Bronchial epithelial cell (primary cell): ENCODE measurements around the gene TAF4B. TPM values are rescaled to one million over a fixed set of nuclear protein-coding genes. Genes with fewer than 3 reads are reported as not detected.
"Not testable (repeated sequence)": the region's sequence is repeated elsewhere in the genome, so short reads cannot be mapped to it uniquely, and the experiment has no call there.

Experiments
- DNase-seq: peaks from one replicate; pipeline ENCODE4 v3.0.0-alpha.2; 2010; ENCODE audit warnings: low read depth
- FAIRE-seq: peaks from 2 replicates; lab custom pipeline; 2011; peaks lifted over from hg19 to GRCh38; lab: Jason Lieb, UNC
- H3K27me3 ChIP-seq: 2 replicates; pipeline ENCODE4 v1.5.1; 2011; ENCODE audit warnings: low read length; ENCODE audit not compliant: control insufficient read depth, insufficient read depth
- H3K36me3 ChIP-seq: 2 replicates; pipeline ENCODE4 v1.5.1; 2011; ENCODE audit warnings: low read length; ENCODE audit not compliant: control insufficient read depth, insufficient read depth
- H3K4me3 ChIP-seq: 2 replicates; pipeline ENCODE4 v1.5.1; 2011; ENCODE audit warnings: mild to moderate bottlenecking, low read depth, low read length, control low read depth
- total RNA-seq: library from RNA; depleted of rRNA; stranded (reverse); fragments of >200 nt; gene quantifications from 2 replicates; pipeline ENCODE4 v1.2.1, GENCODE V29; 2014
- TF ChIP-seq, protein P1 (sequence below): IDR thresholded peaks from 2 replicates; pipeline ENCODE4 v1.5.1; 2011; ENCODE audit warnings: mild to moderate bottlenecking, moderate library complexity, low read length, control low read depth, inconsistent platforms; ENCODE audit not compliant: insufficient read depth, severe bottlenecking

The TAF4B gene
- total RNA-seq, 1 donor from 2014 or later = 6.6 TPM

DNA sequence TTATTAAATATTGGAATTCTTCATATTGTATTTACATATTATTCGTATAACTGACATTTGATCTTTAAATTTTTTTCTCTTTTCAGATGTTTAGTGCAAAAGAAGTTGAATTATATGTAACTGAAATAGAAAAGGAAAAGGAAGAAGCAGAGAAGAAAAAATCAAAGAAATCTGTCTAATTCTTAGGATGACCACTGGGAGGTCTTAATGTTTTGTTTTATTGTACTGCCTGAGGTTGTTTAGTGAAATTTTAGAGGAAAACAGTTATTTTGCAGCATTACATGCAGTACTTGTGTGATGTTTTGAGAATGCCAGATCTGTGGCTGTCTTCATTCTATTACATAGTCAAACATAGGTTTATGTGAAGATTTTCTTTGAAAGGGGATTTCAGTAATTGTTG, 34.0 kb upstream of the TAF4B start:
- no peak overlapping the region for H3K4me3 ChIP-seq
- no peaks in the 10 kb centered on the region for H3K27me3 ChIP-seq
- H3K36me3 ChIP-seq = no peaks in the 10 kb centered on the region
- no peak for DNase-seq
- TF ChIP-seq, protein P1, sequence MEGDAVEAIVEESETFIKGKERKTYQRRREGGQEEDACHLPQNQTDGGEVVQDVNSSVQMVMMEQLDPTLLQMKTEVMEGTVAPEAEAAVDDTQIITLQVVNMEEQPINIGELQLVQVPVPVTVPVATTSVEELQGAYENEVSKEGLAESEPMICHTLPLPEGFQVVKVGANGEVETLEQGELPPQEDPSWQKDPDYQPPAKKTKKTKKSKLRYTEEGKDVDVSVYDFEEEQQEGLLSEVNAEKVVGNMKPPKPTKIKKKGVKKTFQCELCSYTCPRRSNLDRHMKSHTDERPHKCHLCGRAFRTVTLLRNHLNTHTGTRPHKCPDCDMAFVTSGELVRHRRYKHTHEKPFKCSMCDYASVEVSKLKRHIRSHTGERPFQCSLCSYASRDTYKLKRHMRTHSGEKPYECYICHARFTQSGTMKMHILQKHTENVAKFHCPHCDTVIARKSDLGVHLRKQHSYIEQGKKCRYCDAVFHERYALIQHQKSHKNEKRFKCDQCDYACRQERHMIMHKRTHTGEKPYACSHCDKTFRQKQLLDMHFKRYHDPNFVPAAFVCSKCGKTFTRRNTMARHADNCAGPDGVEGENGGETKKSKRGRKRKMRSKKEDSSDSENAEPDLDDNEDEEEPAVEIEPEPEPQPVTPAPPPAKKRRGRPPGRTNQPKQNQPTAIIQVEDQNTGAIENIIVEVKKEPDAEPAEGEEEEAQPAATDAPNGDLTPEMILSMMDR = no peak
- FAIRE-seq = no peak

DNA sequence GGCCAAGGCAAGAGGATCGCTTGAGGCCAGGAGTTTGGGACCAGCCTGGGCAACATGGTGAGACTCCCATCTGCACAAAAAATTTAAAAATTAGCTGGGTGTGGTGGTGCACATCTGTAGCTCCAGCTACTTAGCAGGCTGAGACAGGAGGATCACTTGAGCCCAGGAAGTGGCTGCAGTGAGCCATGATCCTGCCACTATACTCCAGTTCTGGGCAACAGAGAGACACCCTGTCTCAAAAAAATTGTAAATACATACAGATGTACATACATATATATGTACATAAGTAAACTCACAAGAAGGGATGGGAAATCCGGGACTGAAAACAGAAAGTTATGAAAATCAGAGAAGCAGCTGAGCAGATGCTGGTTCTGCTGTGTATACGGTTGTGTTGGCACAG, 29.6 kb upstream of the TAF4B start:
- no peaks in the 10 kb centered on the region for H3K27me3 ChIP-seq
- DNase-seq = no peak
- TF ChIP-seq, protein P1 = no peak
- H3K4me3 ChIP-seq = no peak overlapping the region
- H3K36me3 ChIP-seq = no peaks in the 10 kb centered on the region
- FAIRE-seq = no peak

DNA sequence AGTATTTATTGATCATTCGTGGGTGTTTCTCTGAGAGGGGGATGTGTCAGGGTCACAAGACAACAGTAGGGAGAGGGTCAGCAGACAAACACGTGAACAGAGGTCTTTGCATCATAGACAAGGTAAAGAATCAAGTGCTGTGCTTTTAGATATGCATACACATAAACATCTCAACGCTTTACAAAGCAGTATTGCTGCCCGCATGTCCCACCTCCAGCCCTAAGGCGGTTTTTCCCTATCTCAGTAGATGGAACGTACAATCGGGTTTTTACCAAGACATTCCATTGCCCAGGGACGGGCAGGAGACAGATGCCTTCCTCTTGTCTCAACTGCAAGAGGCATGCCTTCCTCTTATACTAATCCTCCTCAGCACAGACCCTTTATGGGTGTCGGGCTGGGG, 24.2 kb upstream of the TAF4B start:
- not testable (repeated sequence) for FAIRE-seq, H3K27me3 ChIP-seq

DNA sequence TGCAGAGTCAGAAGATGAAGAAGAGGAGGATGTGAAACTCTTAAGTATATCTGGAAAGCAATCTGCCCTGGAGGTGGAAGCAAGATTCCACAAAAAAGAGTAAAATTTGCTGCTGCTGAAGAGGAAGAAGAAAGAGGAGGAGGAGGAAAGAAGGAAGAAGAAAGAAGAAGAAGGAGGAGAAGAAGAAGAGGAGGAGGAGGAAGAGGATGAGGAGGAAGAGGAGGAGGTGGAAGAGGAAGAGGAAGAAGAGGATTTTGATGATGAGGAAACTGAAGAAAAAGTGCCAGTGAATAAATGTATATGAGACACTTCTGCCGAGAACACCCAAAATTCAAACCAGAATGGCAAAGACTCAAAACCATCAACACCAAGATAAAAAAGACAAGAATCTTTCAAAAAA, 20.9 kb upstream of the TAF4B start:
- Histone ChIP-seq H3K27me3 (no peaks in the 10 kb centered on the region), H3K4me3 (no peak overlapping the region), H3K36me3 (no peaks in the 10 kb centered on the region)
- no peak for DNase-seq
- no peak for FAIRE-seq
- TF ChIP-seq, protein P1 = no peak

More for the DNA sequence above, 24.2 kb upstream of the TAF4B start:
- DNase-seq, H3K4me3 ChIP-seq, H3K36me3 ChIP-seq: not testable (repeated sequence)

DNA sequence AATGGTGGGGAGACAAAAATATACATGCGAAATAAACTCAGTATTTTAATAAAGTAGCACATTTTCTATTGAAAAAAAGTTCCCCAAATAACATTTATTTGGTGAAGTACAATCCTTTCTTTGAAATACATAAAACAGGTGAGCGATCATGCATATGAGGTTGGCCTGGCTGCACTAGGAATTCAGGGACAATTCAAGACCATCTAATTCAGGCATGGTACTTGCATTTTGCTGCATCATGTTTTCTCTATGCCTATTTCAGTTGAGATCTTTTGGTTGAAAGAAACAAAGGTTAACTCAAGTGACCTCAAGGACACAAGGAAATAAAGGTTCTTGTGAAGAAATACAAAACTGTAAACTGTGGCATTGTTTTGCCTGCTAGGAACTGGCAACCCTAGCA, 19.8 kb upstream of the TAF4B start:
- Histone ChIP-seq H3K4me3 (no peak overlapping the region), H3K36me3 (no peaks in the 10 kb centered on the region), H3K27me3 (no peaks in the 10 kb centered on the region)
- TF ChIP-seq, protein P1 = no peak
- no peak for FAIRE-seq
- no peak for DNase-seq

DNA sequence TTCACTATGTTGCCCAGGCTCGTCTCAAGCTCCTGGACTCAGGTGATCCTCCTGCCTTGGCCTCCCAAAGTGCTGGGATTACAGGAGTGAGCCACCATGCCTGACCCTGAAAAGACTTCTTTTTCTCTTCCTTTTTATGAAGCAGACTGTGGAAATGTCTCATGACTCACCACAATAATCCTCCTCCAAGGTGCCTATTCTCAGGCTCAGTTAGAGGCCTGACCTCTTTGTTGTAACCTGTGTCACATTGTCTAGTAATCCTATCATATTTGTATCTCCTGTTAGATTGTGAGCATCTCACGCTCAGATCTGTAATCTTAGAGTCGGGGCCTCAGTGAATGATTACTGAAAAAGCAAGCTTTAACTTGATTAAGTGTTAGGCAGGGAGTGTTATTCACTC, 18.3 kb upstream of the TAF4B start:
- peak; percentile 25 for DNase-seq
- H3K27me3 ChIP-seq = no peaks in the 10 kb centered on the region
- no peak overlapping the region for H3K4me3 ChIP-seq
- FAIRE-seq = no peak
- H3K36me3 ChIP-seq = no peaks in the 10 kb centered on the region
- TF ChIP-seq, protein P1 = no peak
